Caco-2 (cell line): ENCODE data around the gene KIAA0232. TPM values are rescaled to one million over a fixed set of nuclear protein-coding genes. Genes with fewer than 3 reads are reported as not detected.

Experiments used
- BruUV-seq: library from RNA; stranded (reverse); fragments of 400-500 nt; replicated peaks from 2 replicates; lab custom pipeline; 2021; lab: Mats Ljungman, UMichigan
- CTCF ChIA-PET: fragments of 300-600 bp; sonication (Branson Sonifier 250); formaldehyde crosslinking; loops from one replicate; lab custom pipeline; 2022; ENCODE audit warnings: antibody characterized with exemption; lab: Charles Lee
- POLR2A ChIA-PET: fragments of 300-600 bp; sonication (Branson Sonifier 250); formaldehyde crosslinking; loops from one replicate; lab custom pipeline; 2022; ENCODE audit warnings: antibody characterized with exemption; lab: Charles Lee
- DNase-seq, 2 experiments: peaks; one replicate each; pipeline versions ENCODE4 v3.0.0 to v3.0.0-alpha.2; 2020 to 2022
- H3K27me3 ChIP-seq: replicated peaks from 2 replicates; pipeline ENCODE4 v1.6.0; 2011; ENCODE audit warnings: low read length; ENCODE audit not compliant: control insufficient read depth, insufficient read depth
- H3K36me3 ChIP-seq: 2 replicates; pipeline ENCODE4 v1.5.1; 2011; ENCODE audit warnings: low read length; ENCODE audit not compliant: control insufficient read depth, insufficient read depth
- H3K4me1 ChIP-seq: fragments of 250-450 bp; sonication (Bioruptor Pico); 2 replicates; pipeline ENCODE4 v1.5.1; 2020; ENCODE audit warnings: mild to moderate bottlenecking
- H3K4me3 ChIP-seq: 2 replicates; pipeline ENCODE4 v1.5.1; 2011; ENCODE audit warnings: low read depth, mild to moderate bottlenecking, control low read depth, low read length
- H3K9me3 ChIP-seq: fragments of 250-450 bp; sonication (Bioruptor Pico); 2 replicates; pipeline ENCODE4 v1.5.1; 2020; ENCODE audit warnings: mild to moderate bottlenecking, moderate library complexity
- H3K27ac Mint-ChIP-seq: one replicate; pipeline ENCODE4 v1.8.0; 2022; ENCODE audit warnings: mixed read lengths; ENCODE audit not compliant: unreplicated experiment
- H3K27me3 Mint-ChIP-seq: one replicate; pipeline ENCODE4 v1.8.0; 2022; ENCODE audit warnings: mixed read lengths; ENCODE audit not compliant: insufficient read depth, unreplicated experiment
- H3K36me3 Mint-ChIP-seq: one replicate; pipeline ENCODE4 v1.8.0; 2022; ENCODE audit warnings: mild to moderate bottlenecking, mixed read lengths; ENCODE audit not compliant: insufficient read depth, unreplicated experiment
- H3K4me1 Mint-ChIP-seq: one replicate; pipeline ENCODE4 v1.8.0; 2022; ENCODE audit warnings: low read depth, mixed read lengths; ENCODE audit not compliant: unreplicated experiment
- H3K4me3 Mint-ChIP-seq: one replicate; pipeline ENCODE4 v1.8.0; 2022; ENCODE audit warnings: mild to moderate bottlenecking, moderate library complexity, mixed read lengths; ENCODE audit not compliant: unreplicated experiment
- H3K9me3 Mint-ChIP-seq: one replicate; pipeline ENCODE4 v1.8.0; 2022; ENCODE audit warnings: mixed read lengths; ENCODE audit not compliant: unreplicated experiment
- intact Hi-C: fragments of 100-400 bp; cut with micrococcal nuclease; formaldehyde crosslinking; loops from one replicate; pipeline ENCODE4 v1.10.0; 2022; ENCODE audit not compliant: unreplicated experiment
- total RNA-seq: library from RNA; stranded (reverse); gene quantifications from 2 replicates; pipeline ENCODE4 v1.2.3, GENCODE V29; 2022
- TF ChIP-seq, protein P1 (sequence below), 2 experiments: fragments of 200-600 bp in 1 of 2; IDR thresholded peaks; 1 replicate in 1 of 2; 2 replicates in 1 of 2; pipeline versions ENCODE4 v1.5.1 to v1.8.0; 2011 to 2022; ENCODE audit warnings: antibody characterized with exemption in 1 of 2, control low read depth in 1 of 2, inconsistent platforms in 1 of 2, low read depth in 1 of 2, low read length in 1 of 2, mild to moderate bottlenecking in 1 of 2, moderate library complexity in 1 of 2; ENCODE audit not compliant: insufficient read depth in 1 of 2, severe bottlenecking in 1 of 2, unreplicated experiment in 1 of 2

The KIAA0232 gene
- total RNA-seq, 1 experiment from 2014 or later, result 19.7 TPM

DNA sequence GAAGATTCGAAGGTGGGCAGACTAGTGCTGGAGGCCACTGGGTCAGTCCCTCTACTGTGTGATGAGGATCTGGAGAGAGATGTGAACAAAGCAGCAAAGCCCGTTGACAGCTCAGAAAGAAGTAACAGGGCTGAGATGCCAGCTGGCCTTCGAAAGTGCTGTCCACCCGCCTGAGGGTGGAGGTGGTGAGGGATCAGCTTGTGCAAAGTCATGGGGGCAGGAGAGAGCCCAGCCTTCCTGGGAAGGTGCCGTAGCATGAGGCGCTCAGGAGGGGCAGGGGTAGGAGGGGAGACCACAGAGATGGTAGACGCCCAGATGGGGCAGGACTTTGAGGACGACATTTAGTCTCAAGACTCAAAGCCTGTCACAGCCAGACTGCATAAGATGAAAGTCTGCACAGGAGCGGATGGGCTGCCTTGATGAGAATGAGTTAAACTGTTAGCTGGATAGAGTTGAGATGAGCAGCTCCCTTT is 146.8 kb downstream of the KIAA0232 start:
- TF ChIP-seq, protein P1, sequence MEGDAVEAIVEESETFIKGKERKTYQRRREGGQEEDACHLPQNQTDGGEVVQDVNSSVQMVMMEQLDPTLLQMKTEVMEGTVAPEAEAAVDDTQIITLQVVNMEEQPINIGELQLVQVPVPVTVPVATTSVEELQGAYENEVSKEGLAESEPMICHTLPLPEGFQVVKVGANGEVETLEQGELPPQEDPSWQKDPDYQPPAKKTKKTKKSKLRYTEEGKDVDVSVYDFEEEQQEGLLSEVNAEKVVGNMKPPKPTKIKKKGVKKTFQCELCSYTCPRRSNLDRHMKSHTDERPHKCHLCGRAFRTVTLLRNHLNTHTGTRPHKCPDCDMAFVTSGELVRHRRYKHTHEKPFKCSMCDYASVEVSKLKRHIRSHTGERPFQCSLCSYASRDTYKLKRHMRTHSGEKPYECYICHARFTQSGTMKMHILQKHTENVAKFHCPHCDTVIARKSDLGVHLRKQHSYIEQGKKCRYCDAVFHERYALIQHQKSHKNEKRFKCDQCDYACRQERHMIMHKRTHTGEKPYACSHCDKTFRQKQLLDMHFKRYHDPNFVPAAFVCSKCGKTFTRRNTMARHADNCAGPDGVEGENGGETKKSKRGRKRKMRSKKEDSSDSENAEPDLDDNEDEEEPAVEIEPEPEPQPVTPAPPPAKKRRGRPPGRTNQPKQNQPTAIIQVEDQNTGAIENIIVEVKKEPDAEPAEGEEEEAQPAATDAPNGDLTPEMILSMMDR (IDR thresholded peaks at IDR 0.05; ENCODE audit: insufficient read depth in 1 of 2, low read depth in 1 of 2, low read length in 1 of 2, severe bottlenecking in 1 of 2, unreplicated experiment in 1 of 2), result no peak
- peaks cover 7% of the 10 kb centered on the region; the same call in 1 of the 2 replicates for H3K4me1 ChIP-seq

DNA sequence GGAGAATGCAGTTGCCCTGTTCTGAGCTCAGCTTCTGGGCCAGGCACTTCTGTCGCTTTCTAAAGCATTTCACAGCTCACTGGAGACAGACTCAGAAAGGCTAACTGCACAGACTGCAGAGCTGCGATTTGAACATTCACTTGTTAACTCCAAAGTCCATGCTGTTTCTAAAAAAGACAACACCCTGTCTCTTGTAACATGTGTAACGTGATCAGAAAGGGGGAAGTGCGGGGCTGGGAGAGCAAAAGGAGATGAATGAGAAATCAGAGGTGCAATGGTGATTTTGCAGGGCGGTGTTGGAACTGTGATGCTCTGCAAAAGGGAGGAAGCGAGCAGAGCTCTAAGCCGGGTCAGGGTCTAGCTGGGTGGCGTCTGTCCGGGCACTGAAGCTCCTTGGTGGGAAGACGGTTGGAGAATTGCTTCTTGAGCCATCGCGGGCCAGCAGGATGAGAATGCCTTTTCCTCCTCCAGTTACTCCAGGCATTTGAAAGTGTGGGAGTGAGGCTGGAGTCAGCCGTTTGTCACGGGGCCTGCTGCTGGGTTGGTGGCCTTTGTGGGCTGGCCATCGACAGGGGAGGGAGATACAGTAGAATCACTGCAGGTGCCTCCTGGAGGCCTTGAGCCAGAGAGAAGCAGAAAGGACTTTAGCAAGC is 147.4 kb downstream of the KIAA0232 start:
- no TSS peak for BruUV-seq
- Histone ChIP-seq H3K4me1 (peaks cover 11% of the 10 kb centered on the region; the same call in 1 of the 2 replicates), H3K4me3 (no peak overlapping the region), H3K9me3 (no peaks in the 10 kb centered on the region), H3K36me3 (no peaks in the 10 kb centered on the region; the same call in 1 of the 2 replicates), H3K27me3 (no peaks in the 10 kb centered on the region)
- intact Hi-C loops, result no loop called here
- Mint-ChIP-seq H3K27me3 (no peaks in the 10 kb centered on the region), H3K9me3 (peaks cover 7% of the 10 kb centered on the region), H3K4me1 (peaks cover 34% of the 10 kb centered on the region), H3K36me3 (peaks cover 48% of the 10 kb centered on the region), H3K27ac (peak overlapping the region; percentile 37), H3K4me3 (no peak overlapping the region)
- DNase-seq, result no peak
- ChIA-PET POLR2A (no interaction called here), CTCF (interaction anchor here (1.1 to 1.7 kb wide), 2 partner anchors 13 to 32 kb away, joined by 3 to 4 read pairs; no protein-coding TSS in a partner anchor)
- TF ChIP-seq, protein P1 (IDR thresholded peaks at IDR 0.05; ENCODE audit: insufficient read depth in 1 of 2, low read depth in 1 of 2, low read length in 1 of 2, severe bottlenecking in 1 of 2, unreplicated experiment in 1 of 2), result no peak

More for the DNA sequence above, 146.8 kb downstream of the KIAA0232 start:
- Mint-ChIP-seq H3K4me3 (no peak overlapping the region), H3K9me3 (peaks cover 7% of the 10 kb centered on the region), H3K27ac (peak overlapping the region; percentile 37), H3K27me3 (no peaks in the 10 kb centered on the region), H3K4me1 (peaks cover 34% of the 10 kb centered on the region), H3K36me3 (peaks cover 48% of the 10 kb centered on the region)
- intact Hi-C loops, result no loop called here
- CTCF ChIA-PET, result interaction anchor here (0.5 to 1.7 kb wide), 3 partner anchors 12 to 154 kb away, joined by 3 to 4 read pairs (median 3); no protein-coding TSS in a partner anchor
- Histone ChIP-seq H3K36me3 (no peaks in the 10 kb centered on the region; the same call in 1 of the 2 replicates), H3K27me3 (no peaks in the 10 kb centered on the region), H3K9me3 (no peaks in the 10 kb centered on the region), H3K4me3 (no peak overlapping the region)
- POLR2A ChIA-PET, result no interaction called here
- BruUV-seq, result no TSS peak
- DNase-seq, result no peak

DNA sequence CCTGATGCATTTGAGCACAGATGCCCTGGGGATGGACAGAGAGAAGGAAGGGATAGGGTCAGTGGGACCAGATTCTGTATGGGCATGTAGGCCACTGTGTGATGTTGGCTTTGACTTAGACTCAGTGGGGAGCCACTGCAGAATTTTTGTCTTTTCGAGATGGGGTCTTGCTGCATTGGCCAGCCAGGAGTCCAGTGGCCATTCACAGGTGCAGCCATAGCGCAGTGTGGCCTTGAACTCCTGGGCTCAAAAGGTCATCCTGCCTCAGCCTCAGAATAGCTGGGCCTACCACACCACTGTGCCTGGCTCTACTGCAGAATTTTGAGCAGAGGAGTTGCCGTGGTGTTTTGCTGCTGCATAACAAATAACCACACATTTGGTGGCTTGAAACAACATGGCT is 149.9 kb downstream of the KIAA0232 start:
- no TSS peak for BruUV-seq
- H3K4me3 Mint-ChIP-seq, result no peak overlapping the region
- peaks cover 61% of the 10 kb centered on the region for H3K36me3 Mint-ChIP-seq

More for the DNA sequence above, 149.9 kb downstream of the KIAA0232 start:
- Histone ChIP-seq H3K9me3 (no peaks in the 10 kb centered on the region), H3K27me3 (no peaks in the 10 kb centered on the region), H3K36me3 (no peaks in the 10 kb centered on the region; the same call in 1 of the 2 replicates), H3K4me1 (peaks cover 15% of the 10 kb centered on the region), H3K4me3 (no peak overlapping the region)
- intact Hi-C loops, result no loop called here
- Mint-ChIP-seq H3K4me1 (peaks cover 30% of the 10 kb centered on the region), H3K27me3 (no peaks in the 10 kb centered on the region), H3K27ac (no peak overlapping the region), H3K9me3 (peaks cover 7% of the 10 kb centered on the region)
- TF ChIP-seq, protein P1 (IDR thresholded peaks at IDR 0.05; ENCODE audit: insufficient read depth in 1 of 2, low read depth in 1 of 2, low read length in 1 of 2, severe bottlenecking in 1 of 2, unreplicated experiment in 1 of 2), result no peak
- POLR2A ChIA-PET, result no interaction called here
- CTCF ChIA-PET, result no interaction called here
- DNase-seq, result no peak
